Ascending aorta (tissue), 2 donors: ENCODE measurements around the gene RGS19. TPM values are rescaled to one million over a fixed set of nuclear protein-coding genes. Genes with fewer than 3 reads are reported as not detected.

Source experiments
- DNase-seq, 2 donors: peaks; one replicate each; pipeline ENCODE4 v3.0.0-alpha.2; 2019; ENCODE audit warnings: low spot score in 2 of 2
- H3K27ac ChIP-seq, 2 donors: fragments of 200-600 bp; sonication (generic); one replicate each; pipeline ENCODE4 v1.5.1; 2016 to 2017; ENCODE audit warnings: mild to moderate bottlenecking in 1 of 2
- H3K27me3 ChIP-seq: fragments of 200-600 bp; sonication (generic); one replicate; pipeline ENCODE4 v1.5.1; 2017
- H3K36me3 ChIP-seq, 2 donors: fragments of 200-600 bp; sonication (generic); one replicate each; pipeline ENCODE4 v1.5.1; 2016
- H3K4me1 ChIP-seq, 2 donors: fragments of 200-600 bp; sonication (generic); one replicate each; pipeline ENCODE4 v1.5.1; 2016 to 2017; ENCODE audit warnings: mild to moderate bottlenecking in 1 of 2
- H3K4me3 ChIP-seq, 2 donors: fragments of 200-600 bp; sonication (generic); one replicate each; pipeline ENCODE4 v1.5.1; 2016 to 2017; ENCODE audit warnings: mild to moderate bottlenecking in 1 of 2
- H3K9me3 ChIP-seq, 2 donors: fragments of 200-600 bp; sonication (generic); one replicate each; pipeline ENCODE4 v1.5.1; 2016
- CTCF ChIP-seq, 3 experiments: fragments of 200-600 bp in 2 of 3; fragments of 450-650 bp in 1 of 3; sonication (generic) in 2 of 3; IDR thresholded peaks; one replicate each; pipeline ENCODE4 v1.5.1; 2016 to 2019; ENCODE audit warnings: antibody characterized with exemption in 3 of 3, mild to moderate bottlenecking in 1 of 3, moderate library complexity in 1 of 3
- intact Hi-C: fragments of 100-400 bp; cut with DNase I; formaldehyde crosslinking; loops from one replicate; pipeline ENCODE4 v1.15.1; 2023
- total RNA-seq: library from RNA; depleted of rRNA; stranded (reverse); fragments of >200 nt; gene quantifications from one replicate; pipeline ENCODE4 v1.1.0, GENCODE V29; 2016

RGS19 gene
- total RNA-seq, 1 donor from 2014 or later: 109 TPM

- no peak for TF ChIP-seq CTCF (IDR thresholded peaks at IDR 0.05)
- H3K27me3 ChIP-seq: no peaks in the 10 kb centered on the region
- H3K36me3 ChIP-seq: peaks cover 92 to 100% of the 10 kb centered on the region in 2 donors
- no peak overlapping the region for H3K4me3 ChIP-seq
- H3K9me3 ChIP-seq: no peaks in the 10 kb centered on the region
- intact Hi-C loops: no loop called here
- no peak overlapping the region for H3K27ac ChIP-seq
- DNase-seq: no peak
- no peaks in the 10 kb centered on the region for H3K4me1 ChIP-seq
Observed at GRCh38 chr20:64027981-64028685, 51.2 kb downstream of the RGS19 start.

DNA sequence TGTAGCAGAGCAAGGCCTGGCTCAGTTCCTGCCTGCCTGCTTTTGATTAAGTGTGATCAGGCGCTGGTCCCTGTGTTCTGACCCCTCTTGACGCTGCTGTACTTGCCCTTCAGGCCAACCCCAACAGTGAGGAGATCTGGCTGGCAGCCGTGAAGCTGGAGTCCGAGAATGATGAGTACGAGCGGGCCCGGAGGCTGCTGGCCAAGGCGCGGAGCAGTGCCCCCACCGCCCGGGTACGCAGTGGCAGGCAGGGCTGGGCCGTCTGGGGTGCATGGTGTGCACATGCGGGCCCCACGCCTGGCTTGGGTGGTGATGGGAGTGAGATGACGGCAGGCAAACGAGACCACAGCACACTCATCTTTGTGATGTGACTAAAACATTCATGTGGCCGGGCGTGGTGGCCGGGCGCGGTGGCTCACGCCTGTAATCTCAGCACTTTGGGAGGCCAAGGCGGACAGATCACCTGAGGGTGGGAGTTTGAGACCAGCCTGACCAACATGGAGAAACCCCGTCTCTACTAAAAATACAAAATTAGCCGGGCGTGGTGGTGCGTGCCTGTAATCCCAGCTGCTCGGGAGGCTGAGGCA is 53.4 kb downstream of the RGS19 start:
- H3K27me3 ChIP-seq: no peaks in the 10 kb centered on the region
- H3K4me3 ChIP-seq: no peak overlapping the region
- no peak for DNase-seq
- H3K27ac ChIP-seq: no peak overlapping the region
- intact Hi-C loops: no loop called here
- H3K36me3 ChIP-seq: peaks cover 95 to 99% of the 10 kb centered on the region in 2 donors
- H3K4me1 ChIP-seq: no peaks in the 10 kb centered on the region
- no peaks in the 10 kb centered on the region for H3K9me3 ChIP-seq
- TF ChIP-seq CTCF (IDR thresholded peaks at IDR 0.05): no peak

DNA sequence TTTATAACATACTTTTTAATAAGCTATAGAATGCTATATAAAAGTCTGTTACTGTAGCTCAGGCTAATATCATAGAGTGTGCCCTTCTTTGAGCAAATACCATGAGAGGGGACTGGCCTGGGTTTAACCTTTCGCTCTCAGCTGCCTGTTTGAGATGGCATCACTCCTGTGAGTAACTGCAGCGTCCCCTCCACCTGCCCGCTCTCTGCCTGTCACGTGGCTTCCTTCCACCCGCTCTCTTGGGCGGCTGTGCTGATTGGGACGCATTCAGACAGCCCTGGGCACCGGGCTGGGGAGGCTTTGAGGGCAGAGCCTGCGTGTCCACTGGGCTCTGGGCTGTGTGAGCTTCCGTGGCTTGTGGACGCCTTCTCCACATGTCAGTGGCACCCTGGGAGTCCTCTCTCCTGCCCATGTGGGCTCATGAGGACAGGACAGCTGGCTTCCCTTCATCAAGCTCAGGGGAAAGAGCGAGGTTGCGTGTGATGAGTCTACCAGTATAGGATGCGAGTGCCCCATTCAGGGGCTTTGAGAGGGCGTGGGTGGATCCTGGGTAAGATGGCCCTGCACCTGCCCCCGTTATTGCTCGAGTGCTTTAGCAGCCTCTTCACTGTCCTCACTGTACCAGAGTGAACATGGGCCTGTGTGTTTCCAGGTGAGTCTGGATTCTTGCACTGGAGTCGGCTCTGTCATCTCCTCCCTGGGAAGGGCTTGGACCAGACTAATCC is 54.1 kb downstream of the RGS19 start:
- intact Hi-C loops: no loop called here
- peaks cover 94 to 97% of the 10 kb centered on the region in 2 donors for H3K36me3 ChIP-seq
- DNase-seq: no peak

GRCh38 chr20:64024141-64024990 is 55.0 kb downstream of the RGS19 start:
- Histone ChIP-seq H3K27ac (no peak overlapping the region), H3K27me3 (no peaks in the 10 kb centered on the region), H3K36me3 (peaks cover 94 to 97% of the 10 kb centered on the region in 2 donors), H3K4me3 (no peak overlapping the region), H3K4me1 (no peaks in the 10 kb centered on the region), H3K9me3 (no peaks in the 10 kb centered on the region)
- TF ChIP-seq CTCF (IDR thresholded peaks at IDR 0.05): no peak
- DNase-seq: no peak
- intact Hi-C loops: no loop called here

More for the DNA sequence above, 54.1 kb downstream of the RGS19 start:
- Histone ChIP-seq H3K27ac (no peak overlapping the region), H3K4me1 (no peaks in the 10 kb centered on the region), H3K27me3 (no peaks in the 10 kb centered on the region), H3K4me3 (no peak overlapping the region), H3K9me3 (no peaks in the 10 kb centered on the region)
- TF ChIP-seq CTCF (IDR thresholded peaks at IDR 0.05): no peak

GRCh38 chr20:64023361-64024140 is 55.8 kb downstream of the RGS19 start:
- Histone ChIP-seq H3K4me1 (no peaks in the 10 kb centered on the region), H3K27me3 (no peaks in the 10 kb centered on the region), H3K27ac (no peak overlapping the region), H3K9me3 (no peaks in the 10 kb centered on the region), H3K36me3 (peaks cover 91 to 97% of the 10 kb centered on the region in 2 donors), H3K4me3 (no peak overlapping the region)
- DNase-seq: no peak
- TF ChIP-seq CTCF (IDR thresholded peaks at IDR 0.05): no peak
- intact Hi-C loops: no loop called here
